Hepatocyte (in vitro differentiated cells): ENCODE data around the gene SMARCD2.

ENCODE experiments used
- CTCF ChIP-seq: fragments of 200-600 bp; sonication (generic); IDR thresholded peaks from 2 replicates; pipeline ENCODE4 v1.5.1; 2016; ENCODE audit warnings: antibody characterized with exemption, mild to moderate bottlenecking; ENCODE audit not compliant: poor library complexity
- EZH2 ChIP-seq: fragments of 200-600 bp; sonication (generic); IDR thresholded peaks from 2 replicates; pipeline ENCODE4 v1.6.1; 2016; ENCODE audit warnings: antibody characterized with exemption, mild to moderate bottlenecking, borderline replicate concordance
- EZH2phosphoT487 ChIP-seq: fragments of 200-600 bp; sonication (generic); IDR thresholded peaks from one replicate; pipeline ENCODE4 v1.6.1; 2018; ENCODE audit warnings: antibody characterized with exemption, mild to moderate bottlenecking, low read depth, moderate library complexity; ENCODE audit not compliant: unreplicated experiment, severe bottlenecking

DNA sequence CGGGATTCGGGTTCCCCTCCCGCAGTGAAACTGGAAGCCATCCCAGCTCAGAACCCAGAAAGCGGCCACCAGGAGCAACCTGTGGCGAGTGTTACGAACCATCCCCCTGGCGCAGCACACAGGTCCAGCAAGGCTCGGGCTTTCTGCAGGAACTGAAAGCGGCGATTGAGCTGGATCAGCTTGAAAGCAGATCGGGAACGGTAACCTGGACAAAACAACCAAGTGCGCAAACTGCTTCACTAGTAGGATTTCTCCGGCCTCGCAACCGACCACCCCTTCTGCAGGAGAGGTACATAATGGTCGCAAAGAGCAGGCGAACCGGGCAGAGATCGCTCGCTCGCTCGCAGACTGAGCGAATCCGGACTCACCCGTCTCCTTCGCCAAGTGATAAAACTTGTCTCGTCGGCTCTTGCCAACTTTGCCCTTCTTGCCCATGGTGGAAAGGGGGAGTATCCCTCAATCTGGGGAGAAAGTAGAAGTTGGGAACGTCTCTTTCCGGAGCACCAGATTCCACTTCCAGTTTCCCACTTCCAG lies 15.9 kb downstream of the SMARCD2 start:
- TF ChIP-seq CTCF (no peak), EZH2 (no peak), EZH2phosphoT487 (no peak)
